Measurements from ENCODE around the gene UGT1A7. TPM values are rescaled to one million over a fixed set of nuclear protein-coding genes. Genes with fewer than 3 reads are reported as not detected.
"Not testable (repeated sequence)": the region's sequence is repeated elsewhere in the genome, so short reads cannot be mapped to it uniquely, and the experiment has no call there.

The UGT1A7 gene
- total RNA-seq, 3 donors from 2014 or later (not counting 1 experiment from before 2014, with no cell fraction given) = not detected

GRCh38 chr2:233654501-233654900 is 27.2 kb upstream of the UGT1A7 start:
- Histone ChIP-seq H3K9me3 (ENCODE audit: control insufficient read depth, insufficient read depth, low read length) (no peaks in the 10 kb centered on the region), H3K4me3 (ENCODE audit: low read length) (no peak overlapping the region), H3K27me3 (ENCODE audit: control insufficient read depth, insufficient read depth, low read length) (no peaks in the 10 kb centered on the region), H3K27ac (ENCODE audit: low read length) (no peak overlapping the region), H3K36me3 (ENCODE audit: control insufficient read depth, insufficient read depth, low read length) (no peaks in the 10 kb centered on the region), H3K4me1 (ENCODE audit: control insufficient read depth, insufficient read depth, low read length) (peaks cover 13% of the 10 kb centered on the region)
- DNase-seq (no peak), ATAC-seq (peak; percentile 26 to 94 (median 62))
- WGBS (ENCODE audit: insufficient coverage) = 51% methylated on average over 5 of the region's 6 CpGs
- Mint-ChIP-seq H3K4me3 (peak overlapping the region; percentile 4), H3K27ac (no peak overlapping the region), H3K9me3 (no peaks in the 10 kb centered on the region), H3K4me1 (peaks cover 11 to 27% of the 10 kb centered on the region in 2 donors), H3K36me3 (no peaks in the 10 kb centered on the region), H3K27me3 (ENCODE audit: low read depth in 2 of 2) (peaks cover 5 to 23% of the 10 kb centered on the region in 2 donors)
- intact Hi-C loops (cut with micrococcal nuclease) = no loop called here
- TF ChIP-seq CTCF (IDR thresholded peaks at IDR 0.05) = no peak

DNA sequence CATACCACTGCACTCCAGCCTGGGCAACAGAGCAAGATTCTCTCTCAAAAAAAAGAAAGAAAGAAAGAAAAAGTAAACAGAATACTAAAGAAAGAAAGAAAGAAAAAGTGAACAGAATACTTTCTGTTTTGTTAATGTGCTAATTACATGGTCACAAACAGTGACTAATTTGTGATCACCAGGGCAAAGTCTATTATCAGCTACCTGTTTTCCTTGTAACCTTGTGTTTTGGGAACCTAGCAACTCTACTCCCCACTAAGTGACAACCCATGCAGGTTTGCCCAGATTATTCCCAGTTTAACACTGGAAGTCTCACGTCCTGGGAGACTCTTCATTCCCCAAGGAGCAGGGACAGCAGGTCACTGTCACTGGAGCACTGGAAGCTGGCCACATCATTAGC is 26.7 kb upstream of the UGT1A7 start:
- H3K4me3 ChIP-seq (ENCODE audit: low read length) = no peak overlapping the region
- no peaks in the 10 kb centered on the region for H3K27me3 ChIP-seq (ENCODE audit: control insufficient read depth, insufficient read depth, low read length)
- ATAC-seq (peak in 1 of 3 donors; percentile 9), DNase-seq (no peak)
- intact Hi-C loops (cut with micrococcal nuclease) = no loop called here
- Mint-ChIP-seq H3K36me3 (no peaks in the 10 kb centered on the region), H3K4me3 (peak overlapping the region; percentile 4), H3K9me3 (no peaks in the 10 kb centered on the region), H3K27ac (no peak overlapping the region), H3K4me1 (peaks cover 11 to 27% of the 10 kb centered on the region in 2 donors), H3K27me3 (ENCODE audit: low read depth in 2 of 2) (peaks cover 9 to 28% of the 10 kb centered on the region in 2 donors)
- no peaks in the 10 kb centered on the region for H3K9me3 ChIP-seq (ENCODE audit: control insufficient read depth, insufficient read depth, low read length)
- H3K27ac ChIP-seq (ENCODE audit: low read length) = no peak overlapping the region
- peaks cover 13% of the 10 kb centered on the region for H3K4me1 ChIP-seq (ENCODE audit: control insufficient read depth, insufficient read depth, low read length)
- 85% methylated on average over 1 of the region's 1 CpG for WGBS (ENCODE audit: insufficient coverage)
- TF ChIP-seq CTCF (IDR thresholded peaks at IDR 0.05) = no peak
- no peaks in the 10 kb centered on the region for H3K36me3 ChIP-seq (ENCODE audit: control insufficient read depth, insufficient read depth, low read length)

DNA sequence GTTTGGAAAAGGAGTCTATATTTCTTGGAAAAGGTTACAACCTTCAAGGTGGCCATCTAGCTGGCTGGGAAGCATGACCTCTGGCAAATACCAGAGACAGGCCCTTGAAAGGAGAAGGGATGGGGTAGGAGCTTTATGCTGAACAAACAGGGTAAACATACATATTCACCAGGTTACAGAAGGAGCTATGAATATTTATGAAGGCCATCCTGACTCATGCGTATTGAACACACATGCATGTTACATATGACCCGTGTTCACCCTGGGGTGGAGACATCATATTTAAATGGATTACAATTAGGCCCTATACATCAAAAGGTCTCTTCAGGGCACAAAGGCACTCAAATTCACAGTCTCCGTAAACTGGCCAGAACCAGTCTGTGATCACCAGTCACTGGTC is 25.8 kb upstream of the UGT1A7 start:
- DNase-seq; intact Hi-C loops (cut with micrococcal nuclease); H3K36me3 Mint-ChIP-seq; H3K36me3 ChIP-seq (ENCODE audit: control insufficient read depth, insufficient read depth, low read length); H3K27me3 ChIP-seq (ENCODE audit: control insufficient read depth, insufficient read depth, low read length); H3K4me3 ChIP-seq (ENCODE audit: low read length); H3K9me3 ChIP-seq (ENCODE audit: control insufficient read depth, insufficient read depth, low read length); H3K9me3 Mint-ChIP-seq; H3K27ac Mint-ChIP-seq; H3K4me3 Mint-ChIP-seq; H3K27ac ChIP-seq (ENCODE audit: low read length); ATAC-seq: not testable (repeated sequence)
- H3K4me1 Mint-ChIP-seq = peaks cover 11 to 27% of the 10 kb centered on the region in 2 donors
- peaks cover 12 to 37% of the 10 kb centered on the region in 2 donors for H3K27me3 Mint-ChIP-seq (ENCODE audit: low read depth in 2 of 2)
- WGBS (ENCODE audit: insufficient coverage) = 86% methylated on average over 1 of the region's 3 CpGs
- peaks cover 13% of the 10 kb centered on the region for H3K4me1 ChIP-seq (ENCODE audit: control insufficient read depth, insufficient read depth, low read length)

DNA sequence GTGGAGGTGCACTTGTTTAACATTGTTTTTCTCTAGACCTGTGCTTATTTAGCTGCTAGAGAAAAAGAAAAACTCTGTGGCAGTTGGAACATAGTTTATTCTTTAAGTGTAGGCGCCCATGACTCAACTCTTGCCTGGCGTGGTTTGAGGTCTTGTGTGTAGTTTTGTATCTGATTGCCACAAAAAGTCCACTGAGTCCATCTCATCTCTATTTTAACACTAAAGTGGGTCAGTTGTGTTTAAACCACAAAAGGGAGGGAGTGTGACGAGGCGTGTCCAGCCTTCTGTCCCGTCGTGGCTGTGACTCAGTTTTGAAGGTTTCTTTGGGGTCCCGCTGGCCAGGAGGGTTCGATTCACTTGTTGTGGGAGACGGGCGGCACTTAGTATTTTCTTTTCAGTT is 25.3 kb upstream of the UGT1A7 start:
- TF ChIP-seq CTCF (IDR thresholded peaks at IDR 0.05) = no peak
- Histone ChIP-seq H3K4me3 (ENCODE audit: low read length) (no peak overlapping the region), H3K27me3 (ENCODE audit: control insufficient read depth, insufficient read depth, low read length) (no peaks in the 10 kb centered on the region), H3K36me3 (ENCODE audit: control insufficient read depth, insufficient read depth, low read length) (no peaks in the 10 kb centered on the region), H3K9me3 (ENCODE audit: control insufficient read depth, insufficient read depth, low read length) (no peaks in the 10 kb centered on the region), H3K4me1 (ENCODE audit: control insufficient read depth, insufficient read depth, low read length) (peaks cover 13% of the 10 kb centered on the region), H3K27ac (ENCODE audit: low read length) (no peak overlapping the region)
- intact Hi-C loops (cut with micrococcal nuclease) = no loop called here
- Mint-ChIP-seq H3K36me3 (no peaks in the 10 kb centered on the region), H3K27ac (no peak overlapping the region), H3K4me3 (no peak overlapping the region), H3K4me1 (peaks cover 11 to 27% of the 10 kb centered on the region in 2 donors), H3K27me3 (ENCODE audit: low read depth in 2 of 2) (peaks cover 16 to 42% of the 10 kb centered on the region in 2 donors), H3K9me3 (no peaks in the 10 kb centered on the region)
- DNase-seq (no peak), ATAC-seq (no peak)
- WGBS (ENCODE audit: insufficient coverage) = 37% methylated on average over 9 of the region's 10 CpGs
